Measurements from ENCODE around the gene RIPK3.
"Not testable (repeated sequence)": the region's sequence is repeated elsewhere in the genome, so short reads cannot be mapped to it uniquely, and the experiment has no call there.

Gene RIPK3

GRCh38 chr14:24369463-24369862, 29.7 kb upstream of the RIPK3 start:
- DNase-seq = no peak

DNA sequence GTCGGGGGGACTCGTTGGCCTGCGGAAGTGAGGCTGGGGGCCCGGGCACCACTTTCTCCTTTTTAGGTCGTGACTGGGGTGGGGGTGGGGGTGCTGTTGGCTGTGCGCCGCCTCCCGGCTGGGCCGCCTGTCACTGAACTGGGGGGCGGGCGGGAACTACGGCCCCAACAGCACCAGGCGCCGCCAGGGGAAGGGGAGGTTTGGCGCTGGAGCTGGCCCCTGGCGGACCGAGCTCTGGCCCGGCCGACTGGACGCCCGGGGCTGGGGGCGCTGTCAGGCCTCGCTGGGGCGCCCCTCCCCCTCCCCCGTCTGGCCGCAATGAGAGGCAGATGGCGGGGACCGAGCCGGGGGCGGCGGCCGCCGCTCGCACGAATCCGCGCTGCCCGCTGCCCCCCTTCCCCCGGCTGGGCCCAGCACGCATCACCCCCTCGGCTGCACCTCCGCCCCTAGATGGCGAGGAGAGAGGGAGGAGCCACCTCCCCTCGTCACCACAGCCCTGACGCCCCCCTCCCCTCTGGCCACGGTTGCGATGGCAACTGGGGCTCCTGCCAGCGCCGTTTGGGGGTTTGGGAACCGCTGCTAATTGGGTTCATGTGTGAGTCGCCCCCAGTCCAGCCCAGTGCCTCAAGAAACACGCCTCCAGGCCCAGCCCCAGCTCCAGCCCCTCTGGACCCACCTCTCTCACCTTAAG, 28.9 kb upstream of the RIPK3 start:
- no peak for DNase-seq

DNA sequence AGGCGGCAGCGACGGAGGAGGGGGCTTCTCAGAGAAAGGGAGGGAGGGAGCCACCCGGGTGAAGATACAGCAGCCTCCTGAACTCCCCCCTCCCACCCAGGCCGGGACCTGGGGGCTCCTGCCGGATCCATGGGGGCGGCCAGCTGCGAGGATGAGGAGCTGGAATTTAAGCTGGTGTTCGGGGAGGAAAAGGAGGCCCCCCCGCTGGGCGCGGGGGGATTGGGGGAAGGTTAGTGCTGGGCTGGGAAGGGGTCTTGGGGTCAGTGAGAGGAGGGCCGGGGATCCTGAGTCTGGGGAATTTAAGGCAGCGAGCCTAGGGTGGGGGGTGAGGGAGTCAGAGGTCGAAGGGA, 28.4 kb upstream of the RIPK3 start:
- no peak for DNase-seq

DNA sequence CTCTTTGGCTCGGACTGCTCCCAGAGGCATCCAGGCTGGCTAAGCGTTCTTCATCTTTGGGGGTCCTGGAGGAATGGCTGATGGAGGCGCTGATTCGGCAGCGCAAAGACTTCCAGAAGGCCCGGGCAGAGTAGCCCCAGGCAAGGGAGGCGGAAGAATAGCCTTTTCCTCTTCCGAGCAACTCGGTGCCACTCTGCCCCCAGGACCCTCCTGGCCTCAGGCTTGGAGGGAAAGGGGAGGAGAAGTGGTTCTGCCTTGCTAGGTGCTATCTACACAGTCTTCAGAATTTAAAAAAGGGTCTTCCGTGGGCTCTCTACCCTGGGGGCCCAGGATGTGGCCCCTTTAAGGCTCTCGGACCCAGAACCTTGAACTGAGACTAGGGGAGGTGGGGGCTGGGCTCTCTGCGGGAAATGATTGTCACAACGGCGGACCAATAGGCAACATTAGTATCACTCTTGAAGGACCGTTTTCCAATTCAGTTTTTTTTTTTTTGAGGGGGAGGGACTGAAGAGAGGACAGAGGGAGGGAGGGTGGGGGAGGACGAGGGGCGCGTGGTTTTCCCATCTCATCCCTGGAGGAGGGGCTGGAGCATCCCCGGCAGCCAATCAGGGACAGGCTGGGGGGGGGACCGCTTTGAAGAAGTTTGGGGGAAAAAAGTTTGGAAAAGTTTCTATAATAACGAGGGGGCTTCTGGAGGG, 27.9 kb upstream of the RIPK3 start, which contains the start of gene NFATC4:
TSS of gene NFATC4 (plus strand) at position 671 of the 698 bp plus-strand sequence. CDS start 157 bp downstream, outside the sequence.
- no peak for DNase-seq

- peak; percentile 62 for DNase-seq
These were observed 27.1 kb upstream of the RIPK3 start for GRCh38 chr14:24366721-24367513.

DNA sequence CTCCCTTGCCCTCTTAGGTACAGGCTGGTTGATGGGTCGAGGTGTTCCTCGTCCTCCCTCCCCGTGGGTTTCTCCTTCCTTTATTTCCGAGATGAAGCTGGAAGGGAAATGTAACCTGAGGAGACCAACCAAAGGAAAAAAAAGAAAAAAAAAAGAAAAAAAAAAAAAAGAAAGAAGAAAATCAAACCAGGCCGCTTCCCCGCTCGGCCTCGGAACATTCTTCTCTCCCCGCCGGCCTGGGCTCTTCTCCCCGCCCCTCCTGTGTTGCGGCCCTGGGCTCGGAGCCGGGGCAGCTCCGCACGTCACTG, 26.6 kb upstream of the RIPK3 start:
- DNase-seq = no peak

- peak; percentile 12 for DNase-seq
These were observed 26.0 kb upstream of the RIPK3 start for GRCh38 chr14:24365600-24366412.

DNA sequence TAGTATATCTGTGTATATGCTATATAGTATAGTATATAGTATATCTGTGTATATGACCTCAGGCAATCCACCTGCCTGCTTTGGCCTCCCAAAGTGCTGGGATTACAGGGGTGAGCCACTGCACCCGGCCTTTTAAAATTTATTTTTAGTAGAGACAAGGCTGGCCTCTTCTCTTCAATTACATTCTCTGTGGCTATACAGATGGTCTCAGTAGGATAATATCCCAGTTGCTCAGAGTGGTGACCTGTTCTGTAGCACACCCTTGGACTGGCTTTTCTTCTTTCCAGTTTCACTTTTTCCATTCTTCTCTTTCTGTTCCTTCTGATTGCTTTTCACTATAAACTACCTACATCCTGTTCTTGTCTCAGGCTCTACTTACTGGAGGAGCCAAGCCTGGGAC, 25.1 kb upstream of the RIPK3 start:
- DNase-seq = no peak

DNA sequence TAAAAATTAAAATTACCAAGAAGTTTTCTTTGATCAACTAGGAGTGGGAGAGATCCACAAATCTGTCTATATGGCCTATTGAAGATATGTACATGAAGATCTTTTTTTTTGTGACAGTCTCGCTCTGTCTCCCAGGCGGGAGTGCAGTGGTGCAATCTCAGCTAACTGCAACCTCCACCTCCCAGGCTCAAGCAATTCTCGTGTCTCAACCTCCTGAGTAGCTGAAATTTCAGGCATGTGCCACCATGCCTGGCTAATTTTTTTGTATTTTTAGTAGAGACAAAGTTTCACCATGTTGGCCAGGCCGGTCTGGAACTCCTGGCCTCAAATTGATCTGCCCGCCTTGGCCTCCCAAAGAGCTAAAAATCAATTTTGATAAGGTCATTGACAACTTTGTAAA, 23.6 kb upstream of the RIPK3 start:
- no peak for DNase-seq

DNA sequence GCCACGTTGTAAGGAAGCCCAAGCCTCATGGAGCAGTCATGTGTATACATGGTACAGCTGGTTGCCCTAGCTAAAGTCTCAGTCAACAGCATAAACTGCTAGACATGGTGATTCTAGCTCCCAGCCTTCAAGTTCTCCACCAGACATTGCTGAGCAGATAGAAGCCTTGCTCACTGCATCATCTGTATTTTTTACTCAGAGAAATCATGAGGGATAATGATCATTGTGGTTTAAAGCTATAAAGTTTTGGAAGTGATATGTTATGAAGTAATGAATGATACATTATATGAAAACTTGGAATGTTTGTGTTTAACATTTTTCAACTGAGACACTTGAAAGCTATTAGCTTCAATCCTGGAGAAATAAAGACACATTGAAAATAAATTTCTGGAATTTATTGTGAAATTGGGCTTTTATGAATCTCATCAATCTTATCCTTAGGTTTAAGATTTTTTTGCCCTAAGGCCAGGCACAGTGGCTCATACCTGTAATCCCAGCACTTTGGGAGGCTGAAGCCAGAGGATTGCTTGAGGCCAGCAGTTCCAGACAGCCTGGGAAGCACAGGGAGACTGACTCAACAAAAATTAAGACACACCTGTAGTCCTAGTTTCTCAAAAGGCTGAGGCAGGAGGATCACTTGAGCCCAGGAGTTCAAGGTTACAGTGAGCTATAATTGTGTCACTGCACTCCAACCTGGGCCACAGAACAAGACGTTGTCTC, 22.6 kb upstream of the RIPK3 start:
- no peak for DNase-seq

DNA sequence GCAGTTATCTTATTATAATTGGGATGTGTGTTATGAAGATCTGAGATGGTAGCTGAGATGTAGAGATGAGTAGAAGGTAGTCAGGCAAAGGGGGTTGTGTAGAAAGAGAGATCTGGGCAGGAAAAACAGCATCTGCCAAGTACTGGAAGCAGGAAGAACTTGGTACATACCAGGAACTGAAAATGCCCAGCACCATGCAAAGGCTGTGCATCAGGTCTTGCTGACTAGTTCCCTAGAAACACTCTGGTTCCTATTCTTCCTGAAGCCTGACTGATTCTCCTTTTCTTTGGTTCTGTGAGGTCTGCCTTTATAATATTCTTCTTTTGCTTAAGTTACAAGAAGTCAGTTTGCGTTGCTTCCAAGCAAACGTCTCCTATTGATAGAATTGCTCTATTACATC, 21.5 kb upstream of the RIPK3 start:
- no peak for DNase-seq

DNA sequence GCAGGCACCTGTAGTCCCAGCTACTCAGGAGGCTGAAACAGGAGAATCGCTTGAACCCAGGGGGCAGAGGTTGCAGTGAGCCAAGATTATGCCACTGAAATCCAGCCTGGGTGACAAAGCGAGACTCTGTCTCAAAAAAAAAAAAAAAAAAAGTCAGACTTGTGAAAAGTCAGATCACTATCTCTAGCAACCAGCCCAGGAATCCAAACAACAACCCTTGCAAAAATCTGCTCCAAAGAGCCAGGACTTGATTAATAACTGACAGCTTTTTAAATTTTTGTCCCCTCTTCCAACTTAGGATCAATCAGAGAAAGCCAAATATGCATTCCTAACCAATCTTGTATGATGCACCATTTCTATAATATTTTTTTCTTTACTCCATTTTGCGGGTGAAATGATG, 20.5 kb upstream of the RIPK3 start:
- DNase-seq = no peak

GRCh38 chr14:24356208-24356607, 16.4 kb upstream of the RIPK3 start:
- DNase-seq = no peak

DNA sequence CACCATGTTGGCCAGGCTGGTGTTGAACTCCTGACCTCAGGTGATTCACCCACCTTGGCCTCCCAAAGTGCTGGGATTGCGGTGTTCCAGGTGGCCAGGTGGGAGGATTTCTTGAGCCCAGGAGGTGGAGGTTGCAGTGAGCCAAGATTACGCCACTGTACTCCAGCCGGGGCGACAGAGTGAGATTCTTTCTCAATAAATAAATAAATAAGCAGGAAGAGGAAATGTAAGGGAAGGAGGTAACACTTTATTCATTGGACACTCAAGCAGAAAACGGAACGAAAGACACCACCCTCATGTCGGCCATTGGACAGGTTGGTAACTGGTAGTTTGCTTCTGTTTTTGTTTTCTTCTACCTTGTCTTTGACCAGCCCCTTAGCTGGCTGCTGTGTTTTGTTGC, 15.2 kb upstream of the RIPK3 start:
- DNase-seq = no peak

DNA sequence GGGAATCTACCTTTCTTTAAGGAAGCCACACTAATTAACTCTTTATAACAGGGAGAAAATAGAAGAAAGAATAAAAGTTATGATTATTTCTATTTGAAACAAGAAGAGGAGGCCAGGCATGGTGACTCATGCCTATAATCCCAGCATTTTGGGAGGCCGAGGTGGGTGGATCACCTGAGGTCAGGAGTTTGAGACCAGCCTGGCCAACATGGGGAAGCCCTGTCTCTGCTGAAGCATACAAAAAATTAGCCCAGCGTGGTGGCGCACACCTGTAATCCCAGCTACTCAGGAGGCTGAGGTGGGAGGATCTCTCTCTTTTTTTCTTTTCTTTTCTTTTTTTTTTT, 14.7 kb upstream of the RIPK3 start:
- not testable (repeated sequence) for DNase-seq

DNA sequence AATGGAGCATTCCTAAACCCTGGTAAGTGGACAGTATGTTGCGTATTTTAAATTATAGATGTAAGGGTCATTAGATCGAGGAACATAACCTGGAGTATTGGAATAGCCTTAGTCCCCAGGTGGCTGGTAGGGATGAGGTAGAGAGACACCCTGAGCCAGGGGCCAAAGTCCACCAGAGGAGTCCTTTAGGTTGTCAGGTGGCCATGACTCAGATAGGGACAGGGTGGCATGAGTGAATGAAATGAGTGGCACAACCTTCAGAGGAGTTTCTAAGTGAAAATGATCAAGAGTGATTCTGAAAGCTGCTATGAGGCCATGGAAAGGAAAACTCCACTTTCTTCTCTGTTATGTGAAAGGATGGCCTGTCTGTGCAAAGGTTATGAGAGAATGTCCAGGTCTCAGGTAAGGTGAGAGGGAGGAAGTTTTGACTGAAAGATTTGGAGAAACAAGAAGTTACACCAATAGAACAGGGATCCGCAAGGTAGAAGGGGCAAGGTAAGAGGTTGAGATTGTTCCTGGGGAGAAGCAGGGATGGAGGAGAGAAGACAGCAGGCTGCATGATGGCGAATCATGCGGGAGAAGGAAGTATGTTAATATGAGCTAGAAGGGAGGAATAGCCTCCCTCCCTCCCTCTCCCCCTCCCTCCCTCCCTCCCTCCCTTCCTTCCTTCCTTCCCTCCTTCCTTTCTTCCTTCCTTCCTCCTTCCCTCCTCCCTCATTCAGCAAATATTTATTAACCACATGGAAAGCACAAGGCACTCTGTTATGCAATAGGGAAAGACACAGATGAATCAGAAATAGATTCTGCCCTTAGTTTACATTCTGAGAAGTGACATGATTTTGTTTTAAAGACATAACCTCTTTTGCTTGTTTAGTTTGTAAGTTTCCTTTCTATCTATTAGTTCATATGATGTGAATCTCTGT, 14.0 kb upstream of the RIPK3 start:
- DNase-seq = no peak

DNA sequence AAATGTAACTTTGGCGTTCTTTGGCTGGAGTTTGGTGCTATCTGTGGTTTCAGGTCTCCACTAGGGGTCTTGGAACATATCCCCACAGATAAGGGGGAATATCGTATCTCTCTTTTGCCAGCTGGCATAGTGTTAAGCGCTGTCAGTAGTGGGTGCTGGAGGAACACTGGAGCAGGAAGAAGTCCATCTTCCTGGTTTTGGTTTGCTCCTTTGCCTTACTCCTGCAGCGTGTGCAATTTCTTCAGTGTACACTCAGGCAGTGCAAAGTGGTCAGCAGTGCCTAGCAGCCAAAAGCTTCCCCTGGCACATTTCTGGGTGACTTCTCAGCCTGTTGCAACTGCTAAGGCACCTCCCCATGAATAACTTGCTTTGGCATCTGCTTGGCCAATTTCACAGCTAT, 11.7 kb upstream of the RIPK3 start:
- no peak for DNase-seq

GRCh38 chr14:24349742-24350141, 10.0 kb upstream of the RIPK3 start:
- no peak for DNase-seq

DNA sequence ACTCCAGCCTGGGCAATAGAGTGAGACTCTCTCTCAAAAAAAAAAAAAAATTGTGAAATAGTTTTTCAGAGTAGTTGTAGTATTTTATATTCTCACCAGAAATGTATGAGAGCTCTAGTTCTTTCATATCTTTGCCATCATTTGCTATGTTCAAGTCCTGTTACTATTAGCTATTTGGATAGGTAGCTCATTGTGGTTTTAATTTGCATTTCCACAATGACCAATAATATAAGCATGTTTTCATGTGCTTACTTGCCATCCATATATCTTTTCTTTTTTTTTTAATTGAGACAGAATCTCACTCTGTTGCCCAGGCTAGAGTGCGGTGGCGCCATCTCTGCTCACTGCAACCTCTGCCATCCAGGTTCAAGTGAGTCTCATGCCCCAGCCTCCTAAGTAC, 8.4 kb upstream of the RIPK3 start:
- DNase-seq = no peak

GRCh38 chr14:24347134-24347533, 7.3 kb upstream of the RIPK3 start:
- DNase-seq = no peak

DNA sequence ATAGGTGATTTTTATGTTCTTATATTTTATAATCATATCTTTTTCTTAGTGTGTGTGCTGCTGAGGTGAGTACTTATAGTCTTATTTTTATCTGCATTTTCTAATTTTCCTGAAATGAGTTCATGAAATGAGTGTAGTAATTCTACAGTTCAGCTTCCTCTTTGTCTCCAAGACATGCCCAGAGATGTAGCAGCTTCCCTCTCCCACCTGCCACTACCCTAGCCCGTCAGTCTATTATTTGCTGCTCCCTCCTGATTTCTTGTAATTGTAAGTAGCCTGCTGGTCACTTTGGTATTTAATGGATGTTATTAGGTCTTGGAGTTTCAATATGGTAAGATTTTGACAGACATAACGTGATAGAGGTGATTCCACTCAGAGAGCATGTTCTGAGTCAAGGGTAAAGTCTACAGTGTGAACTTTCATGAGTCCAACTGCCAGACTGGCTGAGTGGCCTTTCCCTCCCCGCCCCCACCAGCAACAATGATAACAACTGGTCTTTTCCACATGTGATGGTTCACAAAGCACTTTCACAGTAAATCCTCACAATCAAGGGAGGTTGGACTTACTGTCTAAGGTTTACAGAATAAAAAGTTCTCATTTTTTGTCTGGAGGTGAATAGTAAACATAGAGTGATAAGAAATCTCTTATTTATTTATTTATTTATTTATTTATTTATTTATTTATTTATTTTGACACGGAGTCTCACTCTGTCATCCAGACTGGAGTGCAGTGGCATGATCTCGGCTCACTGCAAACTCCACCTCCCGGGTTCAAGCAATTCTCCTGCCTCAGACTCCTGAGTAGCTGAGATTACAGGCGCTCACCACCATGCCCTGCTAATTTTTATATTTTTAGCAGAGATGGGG, 4.2 kb upstream of the RIPK3 start:
- DNase-seq = no peak
